IMR-90 (cell line): ENCODE results near the gene NOS1AP. TPM values are rescaled to one million over a fixed set of nuclear protein-coding genes. Genes with fewer than 3 reads are reported as not detected.

Source experiments
- ATAC-seq: fragments of 200-7000 bp; cut with Tn5 transposase; 2 replicates; pipeline ENCODE4 v1.9.1; 2020; ENCODE audit warnings: low read depth, mild to moderate bottlenecking, moderate library complexity
- BruUV-seq: library from RNA; stranded (reverse); fragments of 400-500 nt; replicated peaks from 2 replicates; lab custom pipeline; 2021; lab: Mats Ljungman, UMichigan
- CTCF ChIA-PET: fragments of 300-600 bp; formaldehyde crosslinking; extraction: SDS; loops from one replicate; lab custom pipeline; 2021; ENCODE audit warnings: antibody characterized with exemption; lab: Yijun Ruan, JAX
- POLR2A ChIA-PET: fragments of 300-600 bp; sonication (Branson Sonifier 250); formaldehyde crosslinking; loops from one replicate; lab custom pipeline; 2022; ENCODE audit warnings: antibody characterized with exemption; ENCODE audit not compliant: unreplicated experiment; lab: Charles Lee
- DNase-seq: peaks from one replicate; pipeline ENCODE4 v3.0.0; 2013
- H2AFZ ChIP-seq: replicated peaks from 2 replicates; pipeline ENCODE3; 2013; ENCODE audit warnings: low read length, mild to moderate bottlenecking; ENCODE audit not compliant: poor library complexity
- H2AK5ac ChIP-seq: 2 replicates; pipeline ENCODE4 v1.6.1; 2013; ENCODE audit warnings: low read depth, low read length, inconsistent platforms
- H2AK9ac ChIP-seq: replicated peaks from 2 replicates; pipeline ENCODE3; 2013; ENCODE audit warnings: mild to moderate bottlenecking, low read depth, low read length, moderate library complexity; ENCODE audit not compliant: poor library complexity
- H2BK120ac ChIP-seq: 2 replicates; pipeline ENCODE4 v1.6.1; 2013; ENCODE audit warnings: low read depth, low read length, inconsistent platforms
- H2BK15ac ChIP-seq: 3 replicates; pipeline ENCODE4 v1.6.1; 2013; ENCODE audit warnings: low read depth, low read length, inconsistent platforms
- H2BK20ac ChIP-seq: 2 replicates; pipeline ENCODE4 v1.6.1; 2013; ENCODE audit warnings: low read depth, mild to moderate bottlenecking, inconsistent platforms, low read length, moderate library complexity
- H2BK5ac ChIP-seq: 2 replicates; pipeline ENCODE4 v1.6.1; 2013; ENCODE audit warnings: mild to moderate bottlenecking, low read depth, low read length, inconsistent platforms; ENCODE audit not compliant: poor library complexity, severe bottlenecking
- H3K14ac ChIP-seq: replicated peaks from 2 replicates; pipeline ENCODE4 v1.6.1; 2013; ENCODE audit warnings: low read depth, low read length, inconsistent platforms
- H3K18ac ChIP-seq: 2 replicates; pipeline ENCODE4 v1.6.1; 2013; ENCODE audit warnings: low read depth, low read length, control low read depth
- H3K23ac ChIP-seq: 2 replicates; pipeline ENCODE4 v1.6.1; 2013; ENCODE audit warnings: low read depth, low read length, inconsistent platforms
- H3K27ac ChIP-seq: 2 replicates; pipeline ENCODE4 v1.5.1; 2013; ENCODE audit warnings: mild to moderate bottlenecking, control low read depth, low read length; ENCODE audit not compliant: insufficient read depth
- H3K27me3 ChIP-seq: 2 replicates; pipeline ENCODE4 v1.6.1; 2013; ENCODE audit warnings: low read length; ENCODE audit not compliant: control insufficient read depth, insufficient read depth
- H3K36me3 ChIP-seq: 2 replicates; pipeline ENCODE4 v1.6.1; 2013; ENCODE audit warnings: low read length, mixed read lengths; ENCODE audit not compliant: control insufficient read depth, insufficient read depth
- H3K4ac ChIP-seq: 2 replicates; pipeline ENCODE4 v1.6.1; 2013; ENCODE audit warnings: low read depth, low read length, inconsistent platforms
- H3K4me1 ChIP-seq: 2 replicates; pipeline ENCODE4 v1.6.1; 2013; ENCODE audit warnings: low read length, mixed read lengths; ENCODE audit not compliant: control insufficient read depth, insufficient read depth
- H3K4me2 ChIP-seq: 2 replicates; pipeline ENCODE4 v1.6.1; 2013; ENCODE audit warnings: low read depth, mild to moderate bottlenecking, control low read depth, low read length, moderate library complexity
- H3K4me3 ChIP-seq: 2 replicates; pipeline ENCODE4 v1.5.1; 2013; ENCODE audit warnings: low read depth, mild to moderate bottlenecking, control low read depth, low read length, moderate library complexity; ENCODE audit not compliant: insufficient read depth
- H3K56ac ChIP-seq: 2 replicates; pipeline ENCODE4 v1.6.1; 2013; ENCODE audit warnings: low read length, inconsistent platforms; ENCODE audit not compliant: insufficient read depth; ENCODE audit errors: extremely low read depth
- H3K79me1 ChIP-seq, 2 experiments: 2 replicates each; pipeline ENCODE4 v1.6.1; 2013; ENCODE audit warnings: low read length in 2 of 2, inconsistent platforms in 1 of 2, low read depth in 1 of 2
- H3K9ac ChIP-seq: 2 replicates; pipeline ENCODE4 v1.6.1; 2013; ENCODE audit warnings: low read depth, low read length, control low read depth
- H3K9me1 ChIP-seq: 2 replicates; pipeline ENCODE4 v1.6.1; 2013; ENCODE audit warnings: low read length, inconsistent platforms; ENCODE audit not compliant: insufficient read depth
- H3K9me3 ChIP-seq: 2 replicates; pipeline ENCODE4 v1.6.1; 2013; ENCODE audit warnings: low read length; ENCODE audit not compliant: control insufficient read depth, insufficient read depth
- H4K20me1 ChIP-seq: 2 replicates; pipeline ENCODE4 v1.6.1; 2013; ENCODE audit warnings: low read length, inconsistent platforms; ENCODE audit not compliant: insufficient read depth
- H4K5ac ChIP-seq: 2 replicates; pipeline ENCODE4 v1.6.1; 2013; ENCODE audit warnings: mild to moderate bottlenecking, low read depth, low read length, control low read depth
- H4K8ac ChIP-seq, 2 experiments: 2 replicates each; pipeline ENCODE4 v1.6.1; 2013; ENCODE audit warnings: low read depth in 2 of 2, low read length in 2 of 2, control low read depth in 1 of 2, inconsistent platforms in 1 of 2
- H4K91ac ChIP-seq: 2 replicates; pipeline ENCODE4 v1.6.1; 2013; ENCODE audit warnings: low read depth, low read length, inconsistent platforms; ENCODE audit not compliant: insufficient read depth
- CEBPB ChIP-seq: IDR thresholded peaks from 2 replicates; pipeline ENCODE4 v1.6.1; 2012; ENCODE audit warnings: low read depth, low read length, improper control_type of control experiment
- CTCF ChIP-seq: conservative IDR thresholded peaks from 2 replicates; pipeline ENCODE4 v1.5.1; 2012; ENCODE audit warnings: mild to moderate bottlenecking, low read depth, low read length, improper control_type of control experiment
- MAFK ChIP-seq: IDR thresholded peaks from 2 replicates; pipeline ENCODE4 v1.6.1; 2012; ENCODE audit warnings: low read depth, low read length, improper control_type of control experiment
- POLR2A ChIP-seq: IDR thresholded peaks from 2 replicates; pipeline ENCODE4 v1.6.1; 2012; ENCODE audit warnings: mild to moderate bottlenecking, low read depth, low read length
- USF2 ChIP-seq: fragments of 150-350 bp; IDR thresholded peaks from 2 replicates; pipeline ENCODE4 v1.6.1; 2017; ENCODE audit warnings: mild to moderate bottlenecking, antibody characterized with exemption, low read length, low read depth
- WGBS, 2 experiments: methylation state at CpG; one replicate each; pipeline versions ENCODE4 v1.1.5 to v1.1.7; 2013; ENCODE audit warnings: missing lambda C conversion rate in 2 of 2; ENCODE audit not compliant: insufficient read length in 1 of 2; ENCODE audit errors: extremely low coverage in 2 of 2; 5-methylcytosine and 5-hydroxymethylcytosine counted together
- dilution Hi-C: fragments of 300-500 bp; cut with HindIII; formaldehyde crosslinking; loops from one replicate; pipeline ENCODE4 v1.14.3; 2018; ENCODE audit warnings: low sequenced_read_pairs; ENCODE audit not compliant: unreplicated experiment
- in situ Hi-C: fragments of 300-500 bp; cut with MboI; formaldehyde crosslinking; loops from 3 replicates; pipeline ENCODE4 v1.14.3; 2019; ENCODE audit warnings: low sequenced_read_pairs, inconsistent platforms, mixed read lengths
- intact Hi-C: fragments of 100-400 bp; cut with micrococcal nuclease; formaldehyde crosslinking; loops from 2 replicates; pipeline ENCODE4 v1.10.0; 2022
- polyA plus RNA-seq, 3 experiments: library from polyadenylated mRNA; depleted of rRNA; stranded (reverse); fragments of >200 nt; gene quantifications; 2 replicates each; pipeline ENCODE4 v1.2.3, GENCODE V29; 2012; ENCODE audit warnings: low replicate concordance in 1 of 3
- total RNA-seq: library from RNA; depleted of rRNA; stranded (reverse); fragments of >200 nt; gene quantifications from 2 replicates; pipeline ENCODE4 v1.2.3, GENCODE V29; 2012

NOS1AP gene
- total and polyA plus RNA-seq, 2 of the 4 experiments (the other 2 are of a cell fraction) = 0.18 to 0.19 TPM

GRCh38 chr1:162067466-162067865 is 2.0 kb upstream of the NOS1AP start:
- intact Hi-C loops = no loop called here
- Histone ChIP-seq H3K36me3 (no peaks in the 10 kb centered on the region), H4K91ac (no peak overlapping the region), H3K4me1 (no peaks in the 10 kb centered on the region; the same call in 1 of the 2 replicates), H3K27me3 (peaks cover 47% of the 10 kb centered on the region), H2AFZ (no peak overlapping the region), H3K4me2 (no peak overlapping the region), H2BK20ac (no peak overlapping the region), H2AK5ac (no peak overlapping the region), H2BK15ac (no peak overlapping the region), H3K9me1 (no peaks in the 10 kb centered on the region), H3K79me1 (no peaks in the 10 kb centered on the region), H3K9ac (no peak overlapping the region), H3K4ac (no peak overlapping the region), H3K14ac (no peak overlapping the region), H2AK9ac (no peak overlapping the region), H2BK120ac (no peak overlapping the region), H4K20me1 (no peaks in the 10 kb centered on the region), H3K9me3 (no peaks in the 10 kb centered on the region), H3K56ac (no peak overlapping the region), H3K18ac (no peak overlapping the region), H3K4me3 (no peak overlapping the region), H3K23ac (no peak overlapping the region), H2BK5ac (no peak overlapping the region), H3K27ac (no peak overlapping the region), H4K5ac (no peak overlapping the region), H4K8ac (no peak overlapping the region)
- ATAC-seq = no peak
- dilution Hi-C loops = no loop called here
- WGBS, 2 experiments = no CpG with 5 or more reads among the region's 1 CpG
- no TSS peak for BruUV-seq
- DNase-seq = no peak
- TF ChIP-seq USF2 (no peak), CEBPB (no peak), MAFK (no peak), CTCF (no peak), POLR2A (no peak)
- in situ Hi-C loops = no loop called here
- CTCF ChIA-PET = no interaction called here
- POLR2A ChIA-PET = interaction anchor here (0.6 kb wide), 1 partner anchor 112 kb away, joined by 4 read pairs; no protein-coding TSS in a partner anchor
